K562 (cell line): Measurements from ENCODE around the gene TTC23L. TPM values are rescaled to one million over a fixed set of nuclear protein-coding genes. Genes with fewer than 3 reads are reported as not detected.
A peak's percentile ranks its signal among the peaks of the same experiment; 100 is the strongest.

Experiments
- ATAC-seq: fragments of 200-7000 bp; cut with Tn5 transposase; 3 replicates; pipeline ENCODE4 v1.9.1; 2020; ENCODE audit warnings: moderate library complexity
- BruUV-seq: library from RNA; stranded (reverse); fragments of 400-500 nt; replicated peaks from 2 replicates; lab custom pipeline; 2021; lab: Mats Ljungman, UMichigan
- CTCF ChIA-PET: fragments of 300-600 bp; formaldehyde crosslinking; extraction: SDS; loops from one replicate; lab custom pipeline; 2021; ENCODE audit warnings: low intra/inter-chr PET ratio; lab: Yijun Ruan, JAX
- POLR2A ChIA-PET: fragments of 300-600, 350-650 bp; sonication (Branson Sonifier 250); formaldehyde crosslinking; extraction: SDS; loops from one replicate; lab custom pipeline; 2021; ENCODE audit warnings: antibody characterized with exemption, inconsistent platforms; lab: Yijun Ruan, JAX
- DNase-seq, 4 experiments: peaks; one replicate each; pipeline versions ENCODE4 v3.0.0 to v3.0.0-alpha.2; 2011 to 2018; ENCODE audit warnings: low spot score in 3 of 4, mixed read lengths in 3 of 4; ENCODE audit errors: extremely low read depth in 1 of 4
- FAIRE-seq: peaks from 2 replicates; lab custom pipeline; 2011; peaks lifted over from hg19 to GRCh38; lab: Jason Lieb, UNC
- H2AFZ ChIP-seq: 2 replicates; pipeline ENCODE4 v1.6.0; 2011; ENCODE audit warnings: low read depth, low read length, control low read depth, inconsistent platforms
- H3K27ac ChIP-seq: fragments of 200-600 bp; 3 replicates; pipeline ENCODE4 v1.8.0; 2011; ENCODE audit warnings: low read depth, mild to moderate bottlenecking, control low read depth, inconsistent platforms, low read length, moderate library complexity, mixed read lengths; ENCODE audit errors: extremely low read depth
- H3K27me3 ChIP-seq, 2 experiments: fragments of 300-600 bp in 1 of 2; 2 replicates in 1 of 2; 3 replicates in 1 of 2; pipeline versions ENCODE4 v1.6.0 to v1.8.0; 2011; ENCODE audit warnings: inconsistent platforms in 2 of 2, low read length in 2 of 2, mild to moderate bottlenecking in 1 of 2, mixed read lengths in 1 of 2, moderate library complexity in 1 of 2; ENCODE audit not compliant: control insufficient read depth in 2 of 2, insufficient read depth in 2 of 2
- H3K36me3 ChIP-seq: fragments of 300-600 bp; 3 replicates; pipeline ENCODE4 v1.8.0; 2011; ENCODE audit warnings: mild to moderate bottlenecking, low read length, inconsistent platforms; ENCODE audit not compliant: control insufficient read depth, insufficient read depth
- H3K4me1 ChIP-seq, 2 experiments: fragments of 200-600 bp in 1 of 2; replicated peaks in 1 of 2; 2 replicates in 1 of 2; 3 replicates in 1 of 2; pipeline versions ENCODE4 v1.5.1 to v1.8.0; 2011; ENCODE audit warnings: inconsistent platforms in 2 of 2, low read length in 2 of 2, mild to moderate bottlenecking in 1 of 2, mixed read lengths in 1 of 2, moderate library complexity in 1 of 2; ENCODE audit not compliant: control insufficient read depth in 2 of 2, insufficient read depth in 2 of 2
- H3K4me2 ChIP-seq: 2 replicates; pipeline ENCODE4 v1.6.1; 2011; ENCODE audit warnings: low read length, control low read depth, inconsistent platforms, mixed read lengths; ENCODE audit not compliant: insufficient read depth
- H3K4me3 ChIP-seq: fragments of 200-600 bp; sonication (generic), shearing (Covaris generic); 2 replicates; pipeline ENCODE4 v1.5.1; 2016; ENCODE audit warnings: control low read depth, inconsistent platforms
- H3K79me2 ChIP-seq: fragments of 200-600 bp; 3 replicates; pipeline ENCODE4 v1.8.0; 2011; ENCODE audit warnings: low read length, inconsistent platforms; ENCODE audit not compliant: control insufficient read depth, insufficient read depth
- H3K9ac ChIP-seq, 2 experiments: 2 replicates each; pipeline versions ENCODE4 v1.6.0 to v1.6.1; 2011; ENCODE audit warnings: low read depth in 2 of 2, low read length in 2 of 2, control low read depth in 1 of 2, inconsistent platforms in 1 of 2, mild to moderate bottlenecking in 1 of 2, mixed read lengths in 1 of 2; ENCODE audit not compliant: insufficient read depth in 1 of 2
- H3K9me1 ChIP-seq: one replicate; pipeline ENCODE4 v1.6.0; 2011; ENCODE audit warnings: inconsistent platforms, mild to moderate bottlenecking, low read length, moderate library complexity; ENCODE audit not compliant: control insufficient read depth, insufficient read depth
- H3K9me3 ChIP-seq: replicated peaks from 2 replicates; pipeline ENCODE4 v1.5.1; 2011; ENCODE audit warnings: low read depth, low read length, inconsistent platforms; ENCODE audit not compliant: control insufficient read depth, insufficient read depth
- H4K20me1 ChIP-seq: replicated peaks from 2 replicates; pipeline ENCODE4 v1.6.1; 2011; ENCODE audit warnings: low read length, inconsistent platforms, mixed read lengths; ENCODE audit not compliant: control insufficient read depth, insufficient read depth
- ERF ChIP-seq: fragments of 450-650 bp; formaldehyde crosslinking; IDR thresholded peaks from 2 replicates; pipeline ENCODE4 v1.4.0; 2020; ENCODE audit warnings: mild to moderate bottlenecking, mixed read lengths
- KAT8 ChIP-seq: fragments of 450-650 bp; IDR thresholded peaks from 2 replicates; pipeline ENCODE4 v1.6.1; 2016; ENCODE audit warnings: low read depth, mild to moderate bottlenecking
- KLF1 ChIP-seq: fragments of 450-650 bp; IDR thresholded peaks from 2 replicates; pipeline ENCODE4 v1.6.1; 2016; ENCODE audit warnings: missing genetic modification characterization, missing compliant biosample characterization
- MAFG ChIP-seq: fragments of 450-650 bp; conservative IDR thresholded peaks from 2 replicates; pipeline ENCODE4 v1.6.1; 2016; ENCODE audit warnings: missing genetic modification characterization, missing compliant biosample characterization
- NFYB ChIP-seq: IDR thresholded peaks from 2 replicates; pipeline ENCODE4 v1.6.1; 2011; ENCODE audit warnings: mild to moderate bottlenecking, moderate library complexity; ENCODE audit not compliant: insufficient read length; ENCODE audit errors: extremely low read depth
- TRIM24 ChIP-seq, 2 experiments: fragments of 450-650 bp; IDR thresholded peaks; 2 replicates each; pipeline ENCODE4 v1.6.1; 2016
- ZNF431 ChIP-seq: sonication (generic); formaldehyde crosslinking; IDR thresholded peaks from 2 replicates; pipeline ENCODE4 v1.8.0; 2022; ENCODE audit warnings: mild to moderate bottlenecking, missing genetic modification reagents
- WGBS: fragments of 100-300 bp; shearing (Covaris generic); methylation state at CpG from one replicate; pipeline ENCODE4 v1.1.6; 2016; ENCODE audit warnings: low coverage, mixed read lengths; ENCODE audit not compliant: insufficient coverage; ENCODE audit errors: missing lambda C conversion rate; 5-methylcytosine and 5-hydroxymethylcytosine counted together
- in situ Hi-C: fragments of 300-500 bp; cut with MboI; formaldehyde crosslinking; loops from 4 replicates; pipeline ENCODE4 v1.15.0; 2018; ENCODE audit warnings: inconsistent platforms, mixed read lengths
- intact Hi-C: fragments of 100-400 bp; cut with micrococcal nuclease; formaldehyde crosslinking; loops from 2 replicates; pipeline ENCODE4 v1.14.2; 2022
- polyA plus RNA-seq, 8 experiments: library from polyadenylated mRNA; depleted of rRNA in 4 of 8; stranded (reverse) in 5 of 8; unstranded in 3 of 8; fragments of >200 nt; fragmentation: Nextera tagmentation in 2 of 8; fragmentation: Illumina TruSeq in 1 of 8; extraction: Ambion mirVana in 2 of 8; extraction: Trizol in 1 of 8; gene quantifications; 2 replicates each; pipeline versions ENCODE4 v1.2.1 to v1.2.3, GENCODE V29; 2011 to 2014; ENCODE audit warnings: inconsistent platforms in 1 of 8, missing spikeins in 1 of 8
- total RNA-seq, 7 experiments: library from RNA; depleted of rRNA in 6 of 7; stranded (reverse); fragments of >200 nt in 6 of 7; fragmentation: Illumina TruSeq in 2 of 7; extraction: Trizol in 2 of 7; gene quantifications; 2 replicates each; pipeline versions ENCODE4 v1.2.1 to v1.2.3, GENCODE V29; 2011 to 2021; ENCODE audit warnings: low replicate concordance in 1 of 7

TTC23L gene
- total and polyA plus RNA-seq, 9 of the 15 experiments (the other 6 are each of a cell fraction or from before 2014, with no cell fraction given): 0.03 to 0.32 (median 0.14) TPM; not detected in 2

DNA sequence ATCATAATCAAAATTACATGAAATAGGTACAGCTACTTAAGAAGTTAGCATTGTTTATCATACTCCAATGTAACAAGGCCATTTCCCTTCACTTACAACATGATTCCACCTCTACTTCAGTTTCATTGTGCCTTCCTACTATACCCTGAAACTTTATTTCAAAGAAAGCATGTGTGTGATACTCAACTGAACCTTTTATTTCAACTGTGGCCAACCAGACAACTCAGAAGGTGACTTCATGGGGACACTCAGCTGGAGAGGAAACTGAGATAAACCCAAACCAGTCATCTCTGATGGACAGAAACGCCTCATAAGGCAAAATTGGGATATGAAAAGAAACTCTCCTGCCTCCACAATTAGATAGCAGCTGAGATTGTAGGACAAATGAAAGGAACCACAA lies 5.9 kb upstream of the TTC23L start (continued):
- TF ChIP-seq ERF (CRISPR knock-in tag): no peak

DNA sequence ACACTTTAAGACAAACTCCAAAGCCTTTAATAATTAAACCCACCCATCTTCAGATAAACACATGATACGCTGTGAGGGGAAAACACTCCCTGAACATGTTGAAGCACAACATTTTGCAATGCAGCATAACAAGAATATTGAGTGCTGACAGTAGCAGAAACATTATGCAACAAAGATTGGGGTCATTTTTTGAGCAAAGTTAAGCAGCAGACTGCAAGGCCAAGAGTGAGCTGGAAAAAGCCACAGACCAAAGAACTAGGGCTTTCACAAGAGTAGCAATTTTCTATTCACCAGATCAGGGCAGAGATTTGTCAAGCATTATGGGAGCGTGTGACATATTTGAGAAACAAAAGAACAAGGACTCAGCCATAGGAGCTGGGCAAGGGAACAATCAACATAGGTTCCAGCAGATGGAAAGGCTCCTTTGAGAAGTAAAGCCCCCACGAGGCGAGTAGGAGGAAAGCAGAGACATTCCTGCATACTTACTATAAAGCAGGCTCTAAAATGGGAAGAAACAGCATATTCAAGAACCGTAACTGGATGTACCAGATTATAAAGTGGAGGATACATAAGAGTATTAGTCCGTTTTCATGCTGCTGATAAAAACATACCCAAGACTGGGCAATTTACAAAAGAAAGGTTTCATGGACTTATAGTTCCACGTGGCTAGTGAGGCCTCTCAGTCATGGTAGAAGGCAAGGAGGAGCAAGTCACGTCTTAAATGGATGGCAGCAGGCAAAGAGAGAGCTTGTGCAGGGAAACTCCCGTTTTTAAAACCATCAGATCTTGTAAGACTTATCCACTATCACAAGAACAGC lies 4.8 kb upstream of the TTC23L start:
- no peaks in the 10 kb centered on the region for H3K79me2 ChIP-seq
- no peaks in the 10 kb centered on the region for H4K20me1 ChIP-seq
- in situ Hi-C loops: no loop called here
- ATAC-seq: no peak
- H3K27me3 ChIP-seq: no peaks in the 10 kb centered on the region
- ChIA-PET POLR2A (interaction anchor here (1.4 kb wide), 1 partner anchor 11 kb away, joined by 5 read pairs; no protein-coding TSS in a partner anchor), CTCF (no interaction called here)
- H3K9me1 ChIP-seq: no peaks in the 10 kb centered on the region
- H3K9ac ChIP-seq: no peak overlapping the region
- no peak overlapping the region for H2AFZ ChIP-seq
- WGBS: 49% methylated on average over 9 of the region's 9 CpGs
- BruUV-seq: no TSS peak
- no peak overlapping the region for H3K27ac ChIP-seq
- TF ChIP-seq ZNF431 (CRISPR knock-in tag): peak; percentile 97
- no peak for TF ChIP-seq NFYB
- TF ChIP-seq KLF1 (tag): no peak
- peak in 1 of 2 experiments; percentile 41; a peak in 2 of 4 replicates for TF ChIP-seq TRIM24 (IDR thresholded peaks at IDR 0.05)
- no peak for TF ChIP-seq KAT8
- no peak for TF ChIP-seq MAFG (tag)
- H3K4me1 ChIP-seq: peaks cover 0 to 7% of the 10 kb centered on the region in 2 experiments; a peak in 1 of 5 replicates
- no peak for FAIRE-seq
- no peak overlapping the region for H3K4me2 ChIP-seq
- no peak for DNase-seq
- H3K36me3 ChIP-seq: peaks cover 21% of the 10 kb centered on the region; the same call in 1 of the 3 replicates
- H3K4me3 ChIP-seq: no peak overlapping the region
- H3K9me3 ChIP-seq: no peaks in the 10 kb centered on the region
- intact Hi-C loops: loop anchor here (5.0 kb wide), 1 partner anchor 63 kb away; no protein-coding TSS in a partner anchor
